HG03045 (cell line): Measurements from ENCODE around the gene TEF.

Experiments
- ATAC-seq: cut with Tn5 transposase; IDR thresholded peaks from one replicate; pipeline ENCODE4 v1.9.1; 2021; ENCODE audit warnings: mild to moderate bottlenecking, moderate library complexity; ENCODE audit not compliant: unreplicated experiment

The TEF gene

GRCh38 chr22:41353862-41354575 lies 27.7 kb upstream of the TEF start:
- ATAC-seq: no peak

- no peak for ATAC-seq
Measured at GRCh38 chr22:41354979-41355378, 26.8 kb upstream of the TEF start.

GRCh38 chr22:41355895-41356294 lies 25.8 kb upstream of the TEF start:
- ATAC-seq: no peak

- no peak for ATAC-seq
Measured at GRCh38 chr22:41356430-41357028, 25.2 kb upstream of the TEF start.

GRCh38 chr22:41357191-41357590 lies 24.6 kb upstream of the TEF start:
- ATAC-seq: no peak

GRCh38 chr22:41358927-41359326 lies 22.8 kb upstream of the TEF start:
- ATAC-seq: no peak

- no peak for ATAC-seq
Measured at GRCh38 chr22:41359376-41359775, 22.4 kb upstream of the TEF start.

- no peak for ATAC-seq
Measured at GRCh38 chr22:41360126-41360525, 21.6 kb upstream of the TEF start.

GRCh38 chr22:41361716-41362310 lies 19.9 kb upstream of the TEF start:
- no peak for ATAC-seq

- no peak for ATAC-seq
Measured at GRCh38 chr22:41362615-41363014, 19.1 kb upstream of the TEF start.

- ATAC-seq: no peak
Measured at GRCh38 chr22:41364233-41364632, 17.5 kb upstream of the TEF start.

- ATAC-seq: no peak
Measured at GRCh38 chr22:41364955-41365354, 16.8 kb upstream of the TEF start.

- ATAC-seq: no peak
Measured at GRCh38 chr22:41365425-41365824, 16.3 kb upstream of the TEF start.

GRCh38 chr22:41366323-41367029 lies 15.3 kb upstream of the TEF start:
- ATAC-seq: no peak

GRCh38 chr22:41367039-41367679 lies 14.6 kb upstream of the TEF start:
- ATAC-seq: no peak

GRCh38 chr22:41367680-41368542 lies 13.8 kb upstream of the TEF start:
- ATAC-seq: no peak

- ATAC-seq: no peak
Measured at GRCh38 chr22:41368543-41369423, 13.0 kb upstream of the TEF start.

- ATAC-seq: no peak
Measured at GRCh38 chr22:41369424-41369745, 12.4 kb upstream of the TEF start.

- no peak for ATAC-seq
Measured at GRCh38 chr22:41369837-41370236, 11.9 kb upstream of the TEF start.

GRCh38 chr22:41377846-41378245 lies 3.9 kb upstream of the TEF start:
- ATAC-seq: no peak
